SK-N-SH treated with all-trans-retinoic acid at 6 μM for 48 hours (cell line): ENCODE measurements around the gene CYBA.

ENCODE experiments used
- ZNF565 ChIP-seq: fragments of 450-650 bp; formaldehyde crosslinking; conservative IDR thresholded peaks from 2 replicates; pipeline ENCODE4 v1.5.0; 2020; ENCODE audit warnings: low read depth, mild to moderate bottlenecking, moderate library complexity
- TF ChIP-seq, protein P1 (sequence below): fragments of 250-450 bp; sonication (Bioruptor Pico); IDR thresholded peaks from 2 replicates; pipeline ENCODE4 v1.8.0; 2021; ENCODE audit warnings: low read depth, mild to moderate bottlenecking, moderate library complexity, borderline replicate concordance
- TF ChIP-seq, protein P2 (sequence below): fragments of 250-450 bp; sonication (Bioruptor Pico); IDR thresholded peaks from 2 replicates; pipeline ENCODE4 v1.5.1; 2020; ENCODE audit warnings: low read depth, mild to moderate bottlenecking, moderate library complexity

DNA sequence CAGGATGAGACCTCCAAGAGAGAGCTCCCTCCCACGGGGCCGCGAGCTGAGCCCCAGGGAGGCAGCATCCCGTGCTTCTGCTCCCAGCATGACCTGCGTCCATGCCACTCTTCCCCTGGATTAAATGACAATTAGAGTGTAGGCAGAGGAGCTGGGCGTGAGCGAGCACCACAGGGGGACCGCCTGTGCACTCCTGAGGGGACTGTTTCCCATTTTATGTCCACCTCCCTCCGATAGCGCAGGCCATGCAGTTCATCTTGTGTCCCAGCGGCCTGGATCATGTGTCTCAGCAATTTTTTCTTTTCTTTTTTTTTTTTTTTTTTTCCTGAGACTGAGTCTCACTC lies 18.3 kb downstream of the CYBA start:
- TF ChIP-seq, protein P1, sequence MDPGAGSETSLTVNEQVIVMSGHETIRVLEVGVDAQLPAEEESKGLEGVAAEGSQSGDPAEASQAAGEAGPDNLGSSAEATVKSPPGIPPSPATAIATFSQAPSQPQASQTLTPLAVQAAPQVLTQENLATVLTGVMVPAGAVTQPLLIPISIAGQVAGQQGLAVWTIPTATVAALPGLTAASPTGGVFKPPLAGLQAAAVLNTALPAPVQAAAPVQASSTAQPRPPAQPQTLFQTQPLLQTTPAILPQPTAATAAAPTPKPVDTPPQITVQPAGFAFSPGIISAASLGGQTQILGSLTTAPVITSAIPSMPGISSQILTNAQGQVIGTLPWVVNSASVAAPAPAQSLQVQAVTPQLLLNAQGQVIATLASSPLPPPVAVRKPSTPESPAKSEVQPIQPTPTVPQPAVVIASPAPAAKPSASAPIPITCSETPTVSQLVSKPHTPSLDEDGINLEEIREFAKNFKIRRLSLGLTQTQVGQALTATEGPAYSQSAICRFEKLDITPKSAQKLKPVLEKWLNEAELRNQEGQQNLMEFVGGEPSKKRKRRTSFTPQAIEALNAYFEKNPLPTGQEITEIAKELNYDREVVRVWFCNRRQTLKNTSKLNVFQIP (CRISPR knock-in tag) = no peak
- TF ChIP-seq, protein P2, sequence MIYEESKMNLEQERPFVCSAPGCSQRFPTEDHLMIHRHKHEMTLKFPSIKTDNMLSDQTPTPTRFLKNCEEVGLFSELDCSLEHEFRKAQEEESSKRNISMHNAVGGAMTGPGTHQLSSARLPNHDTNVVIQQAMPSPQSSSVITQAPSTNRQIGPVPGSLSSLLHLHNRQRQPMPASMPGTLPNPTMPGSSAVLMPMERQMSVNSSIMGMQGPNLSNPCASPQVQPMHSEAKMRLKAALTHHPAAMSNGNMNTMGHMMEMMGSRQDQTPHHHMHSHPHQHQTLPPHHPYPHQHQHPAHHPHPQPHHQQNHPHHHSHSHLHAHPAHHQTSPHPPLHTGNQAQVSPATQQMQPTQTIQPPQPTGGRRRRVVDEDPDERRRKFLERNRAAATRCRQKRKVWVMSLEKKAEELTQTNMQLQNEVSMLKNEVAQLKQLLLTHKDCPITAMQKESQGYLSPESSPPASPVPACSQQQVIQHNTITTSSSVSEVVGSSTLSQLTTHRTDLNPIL (CRISPR knock-in tag) = no peak
- no peak for TF ChIP-seq ZNF565
